CD14-positive monocyte (primary cell): Measurements from ENCODE around the gene RBFOX2. TPM values are rescaled to one million over a fixed set of nuclear protein-coding genes. Genes with fewer than 3 reads are reported as not detected.

Experiments used
- DNase-seq, 3 donors: peaks; one replicate each; pipeline ENCODE4 v3.0.0-alpha.2; 2011 to 2022
- H2AFZ ChIP-seq: 2 replicates; pipeline ENCODE4 v1.6.0; 2012; ENCODE audit warnings: mild to moderate bottlenecking, low read depth, low read length, inconsistent platforms; ENCODE audit not compliant: insufficient read depth, poor library complexity, severe bottlenecking
- H3K27ac ChIP-seq, 2 donors: 1 replicate in 1 of 2; 2 replicates in 1 of 2; pipeline ENCODE4 v1.5.1; 2012 to 2013; ENCODE audit warnings: low read length in 2 of 2, control low read depth in 1 of 2, inconsistent platforms in 1 of 2, low read depth in 1 of 2, mild to moderate bottlenecking in 1 of 2
- H3K27me3 ChIP-seq, 2 donors: one replicate each; pipeline versions ENCODE4 v1.6.0 to v1.6.1; 2011 to 2013; ENCODE audit warnings: low read length in 2 of 2; ENCODE audit not compliant: control insufficient read depth in 2 of 2, insufficient read depth in 2 of 2
- H3K36me3 ChIP-seq, 2 donors: replicated peaks in 1 of 2; 1 replicate in 1 of 2; 2 replicates in 1 of 2; pipeline versions ENCODE4 v1.5.1 to v1.6.1; 2012 to 2013; ENCODE audit warnings: low read length in 2 of 2, control low read depth in 1 of 2, inconsistent platforms in 1 of 2, mild to moderate bottlenecking in 1 of 2; ENCODE audit not compliant: insufficient read depth in 2 of 2, control insufficient read depth in 1 of 2
- H3K4me1 ChIP-seq, 2 donors: 1 replicate in 1 of 2; 2 replicates in 1 of 2; pipeline versions ENCODE4 v1.5.1 to v1.6.1; 2012 to 2013; ENCODE audit warnings: low read length in 2 of 2, control low read depth in 1 of 2, inconsistent platforms in 1 of 2, mild to moderate bottlenecking in 1 of 2, moderate library complexity in 1 of 2; ENCODE audit not compliant: insufficient read depth in 2 of 2, control insufficient read depth in 1 of 2
- H3K4me2 ChIP-seq: replicated peaks from 2 replicates; pipeline ENCODE3; 2012; ENCODE audit warnings: low read length, moderate library complexity, mild to moderate bottlenecking; ENCODE audit not compliant: poor library complexity, severe bottlenecking; ENCODE audit errors: extremely low read depth
- H3K4me3 ChIP-seq, 3 experiments: fragments of 200-600 bp in 1 of 3; sonication (generic) in 1 of 3; replicated peaks in 1 of 3; 1 replicate in 2 of 3; 2 replicates in 1 of 3; pipeline ENCODE4 v1.5.1; 2011 to 2013; ENCODE audit warnings: low read length in 3 of 3, mild to moderate bottlenecking in 3 of 3, control low read depth in 2 of 3, low read depth in 2 of 3, inconsistent platforms in 1 of 3, moderate library complexity in 1 of 3
- H3K79me2 ChIP-seq: 2 replicates; pipeline ENCODE4 v1.6.0; 2012; ENCODE audit warnings: mild to moderate bottlenecking, control low read depth, inconsistent platforms, low read length, moderate library complexity; ENCODE audit not compliant: insufficient read depth
- H3K9ac ChIP-seq: 2 replicates; pipeline ENCODE4 v1.6.0; 2017; ENCODE audit warnings: low read length, mild to moderate bottlenecking; ENCODE audit not compliant: insufficient read depth, poor library complexity, severe bottlenecking
- H3K9me3 ChIP-seq, 2 donors: replicated peaks in 1 of 2; 1 replicate in 1 of 2; 2 replicates in 1 of 2; pipeline versions ENCODE4 v1.5.1 to v1.6.1; 2012 to 2013; ENCODE audit warnings: low read length in 2 of 2, control low read depth in 1 of 2; ENCODE audit not compliant: control insufficient read depth in 1 of 2, insufficient read depth in 1 of 2
- H4K20me1 ChIP-seq: 2 replicates; pipeline ENCODE4 v1.6.0; 2012; ENCODE audit warnings: mild to moderate bottlenecking, low read length, control low read depth, moderate library complexity; ENCODE audit not compliant: insufficient read depth
- H3K27ac Mint-ChIP-seq, 7 donors: one replicate each; pipeline ENCODE4 v1.8.0; 2020; ENCODE audit warnings: mild to moderate bottlenecking in 7 of 7, mixed read lengths in 7 of 7, moderate library complexity in 6 of 7, inconsistent platforms in 2 of 7
- H3K27me3 Mint-ChIP-seq, 3 donors: one replicate each; pipeline ENCODE4 v1.8.0; 2021 to 2022; ENCODE audit warnings: low read depth in 3 of 3, mild to moderate bottlenecking in 3 of 3, mixed read lengths in 3 of 3, moderate library complexity in 3 of 3, inconsistent platforms in 1 of 3
- H3K36me3 Mint-ChIP-seq, 2 donors: one replicate each; pipeline ENCODE4 v1.8.0; 2020; ENCODE audit warnings: mixed read lengths in 2 of 2, inconsistent platforms in 1 of 2, mild to moderate bottlenecking in 1 of 2
- H3K4me1 Mint-ChIP-seq: one replicate; pipeline ENCODE4 v1.8.0; 2020; ENCODE audit warnings: mild to moderate bottlenecking, mixed read lengths
- H3K4me3 Mint-ChIP-seq, 2 donors: one replicate each; pipeline ENCODE4 v1.8.0; 2020; ENCODE audit warnings: mild to moderate bottlenecking in 2 of 2, mixed read lengths in 2 of 2, moderate library complexity in 1 of 2
- H3K9me3 Mint-ChIP-seq, 7 donors: one replicate each; pipeline ENCODE4 v1.8.0; 2020 to 2022; ENCODE audit warnings: mixed read lengths in 7 of 7, mild to moderate bottlenecking in 6 of 7, moderate library complexity in 6 of 7, inconsistent platforms in 2 of 7
- CTCF ChIP-seq: fragments of 200-600 bp; IDR thresholded peaks from one replicate; pipeline ENCODE4 v1.8.0; 2022; ENCODE audit warnings: antibody characterized with exemption, mild to moderate bottlenecking
- whole genome bisulfite sequencing: methylation state at CpG from one replicate; pipeline ENCODE4 v1.1.5; 2013; ENCODE audit warnings: missing lambda C conversion rate; ENCODE audit not compliant: insufficient coverage; 5-methylcytosine and 5-hydroxymethylcytosine counted together
- intact Hi-C, 2 donors: fragments of 100-400 bp; cut with micrococcal nuclease; formaldehyde crosslinking; loops; one replicate each; pipeline versions ENCODE4 v1.15.0 to v1.15.1; 2023
- polyA plus RNA-seq, 3 donors: library from polyadenylated mRNA; depleted of rRNA in 1 of 3; unstranded in 2 of 3; stranded (reverse) in 1 of 3; fragments of 300-500 nt in 2 of 3; fragments of >200 nt in 1 of 3; fragmentation: Illumina TruSeq in 2 of 3; gene quantifications; 1 replicate in 2 of 3; 2 replicates in 1 of 3; pipeline ENCODE4 v1.2.3, GENCODE V29; 2012 to 2021

RBFOX2 gene
- polyA plus RNA-seq, 3 donors, result not detected

- Histone ChIP-seq H3K9me3 (no peaks in the 10 kb centered on the region), H3K9ac (no peak overlapping the region), H2AFZ (no peak overlapping the region), H3K79me2 (no peaks in the 10 kb centered on the region), H4K20me1 (no peaks in the 10 kb centered on the region), H3K4me1 (peaks cover 0 to 4% of the 10 kb centered on the region in 2 donors), H3K27ac (no peak overlapping the region), H3K27me3 (no peaks in the 10 kb centered on the region), H3K4me2 (no peak overlapping the region), H3K4me3 (no peak overlapping the region), H3K36me3 (no peaks in the 10 kb centered on the region)
- peaks cover 3 to 12% (median 7%) of the 10 kb centered on the region in 3 donors for H3K27me3 Mint-ChIP-seq
- no peak for DNase-seq
- no peaks in the 10 kb centered on the region for H3K36me3 Mint-ChIP-seq
- H3K27ac Mint-ChIP-seq, result no peak overlapping the region
- intact Hi-C loops, result no loop called here
- H3K9me3 Mint-ChIP-seq, result no peaks in the 10 kb centered on the region
- peaks cover 5% of the 10 kb centered on the region for H3K4me1 Mint-ChIP-seq
- no peak overlapping the region for H3K4me3 Mint-ChIP-seq
- 90% methylated on average over 6 of the region's 11 CpGs for WGBS
- no peak for TF ChIP-seq CTCF
Measured at GRCh38 chr22:35727436-35727835, 301.2 kb downstream of the RBFOX2 start.

DNA sequence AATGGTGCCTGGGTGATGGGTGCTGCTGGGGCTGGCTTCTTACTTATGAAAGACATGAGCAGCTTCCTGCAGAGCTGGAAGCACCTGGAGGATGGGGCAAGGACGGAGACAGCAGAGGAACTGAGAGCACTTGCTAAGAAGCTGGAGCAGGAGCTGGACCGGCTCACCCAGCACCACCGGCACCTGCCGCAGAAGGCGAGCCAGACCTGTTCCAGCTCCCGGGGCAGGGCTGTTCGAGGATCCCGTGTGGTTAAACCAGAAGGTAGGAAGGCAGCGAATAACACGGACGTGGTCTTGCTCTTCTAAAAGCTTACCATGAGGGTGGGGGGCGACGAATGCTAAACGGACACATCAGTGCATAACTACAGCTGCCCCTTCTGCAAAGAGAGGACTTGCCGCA lies 301.7 kb downstream of the RBFOX2 start:
- no peak overlapping the region for H3K4me3 Mint-ChIP-seq

More for the DNA sequence above, 301.7 kb downstream of the RBFOX2 start:
- H3K36me3 ChIP-seq, result no peaks in the 10 kb centered on the region
- no peak for DNase-seq
- no peaks in the 10 kb centered on the region for H3K27me3 ChIP-seq
- peak overlapping the region in 1 of 7 donors; percentile 66 for H3K27ac Mint-ChIP-seq
- no peaks in the 10 kb centered on the region for H4K20me1 ChIP-seq
- TF ChIP-seq CTCF, result no peak
- no peak overlapping the region for H3K27ac ChIP-seq
- intact Hi-C loops, result no loop called here
- H3K27me3 Mint-ChIP-seq, result peaks cover 3 to 12% (median 7%) of the 10 kb centered on the region in 3 donors
- H3K36me3 Mint-ChIP-seq, result no peaks in the 10 kb centered on the region
- H3K4me1 ChIP-seq, result peaks cover 0 to 4% of the 10 kb centered on the region in 2 donors
- no peaks in the 10 kb centered on the region for H3K79me2 ChIP-seq
- no peak overlapping the region for H3K4me3 ChIP-seq
- peaks cover 5% of the 10 kb centered on the region for H3K4me1 Mint-ChIP-seq
- 91% methylated on average over 12 of the region's 15 CpGs for WGBS
- no peaks in the 10 kb centered on the region for H3K9me3 ChIP-seq
- H2AFZ ChIP-seq, result no peak overlapping the region
- no peak overlapping the region for H3K9ac ChIP-seq
- no peak overlapping the region for H3K4me2 ChIP-seq
- no peaks in the 10 kb centered on the region for H3K9me3 Mint-ChIP-seq
